Measurements from ENCODE around the gene FZD4.
"Not testable (repeated sequence)": the region's sequence is repeated elsewhere in the genome, so short reads cannot be mapped to it uniquely, and the experiment has no call there.

FZD4 gene

GRCh38 chr11:86955361-86956120 lies at the start of gene FZD4:
Gene FZD4, minus strand, starts transcription at chr11:86955395. Its CDS starts 310 bp downstream, at chr11:86955085.
- DNase-seq (ENCODE audit: low spot score), result peak; percentile 98

- not testable (repeated sequence) for DNase-seq (ENCODE audit: low spot score)
Measured at GRCh38 chr11:87004281-87004680, 49.1 kb upstream of the FZD4 start.

- DNase-seq (ENCODE audit: low spot score), result no peak
Measured at GRCh38 chr11:87002918-87003317, 47.7 kb upstream of the FZD4 start.

GRCh38 chr11:86999859-87000753 lies 44.9 kb upstream of the FZD4 start:
- DNase-seq (ENCODE audit: low spot score), result no peak

GRCh38 chr11:86999388-86999787 lies 44.2 kb upstream of the FZD4 start:
- no peak for DNase-seq (ENCODE audit: low spot score)

GRCh38 chr11:86996953-86997570 lies 41.9 kb upstream of the FZD4 start:
- no peak for DNase-seq (ENCODE audit: low spot score)

- DNase-seq (ENCODE audit: low spot score), result no peak
Measured at GRCh38 chr11:86993031-86993430, 37.8 kb upstream of the FZD4 start.

- not testable (repeated sequence) for DNase-seq (ENCODE audit: low spot score)
Measured at GRCh38 chr11:86992340-86992739, 37.1 kb upstream of the FZD4 start.

GRCh38 chr11:86991341-86991740 lies 36.1 kb upstream of the FZD4 start:
- DNase-seq (ENCODE audit: low spot score), result no peak

- DNase-seq (ENCODE audit: low spot score), result peak; percentile 70
Measured at GRCh38 chr11:86990515-86990914, 35.3 kb upstream of the FZD4 start.

GRCh38 chr11:86990031-86990430 lies 34.8 kb upstream of the FZD4 start:
- DNase-seq (ENCODE audit: low spot score), result no peak

GRCh38 chr11:86988351-86988881 lies 33.2 kb upstream of the FZD4 start:
- no peak for DNase-seq (ENCODE audit: low spot score)

GRCh38 chr11:86987679-86988078 lies 32.5 kb upstream of the FZD4 start:
- DNase-seq (ENCODE audit: low spot score), result no peak

GRCh38 chr11:86984701-86985100 lies 29.5 kb upstream of the FZD4 start:
- DNase-seq (ENCODE audit: low spot score), result no peak

- no peak for DNase-seq (ENCODE audit: low spot score)
Measured at GRCh38 chr11:86983021-86983488, 27.9 kb upstream of the FZD4 start.

GRCh38 chr11:86981777-86982540 lies 26.8 kb upstream of the FZD4 start:
- no peak for DNase-seq (ENCODE audit: low spot score)

- no peak for DNase-seq (ENCODE audit: low spot score)
Measured at GRCh38 chr11:86980086-86980796, 25.0 kb upstream of the FZD4 start.

GRCh38 chr11:86978756-86979608 lies 23.8 kb upstream of the FZD4 start:
- DNase-seq (ENCODE audit: low spot score), result no peak

GRCh38 chr11:86978247-86978646 lies 23.1 kb upstream of the FZD4 start:
- DNase-seq (ENCODE audit: low spot score), result no peak
